ENCODE measurements around the gene TANC1.

TANC1 gene

GRCh38 chr2:159175927-159176326 is 207.5 kb downstream of the TANC1 start:
- no peak for DNase-seq (ENCODE audit: low read depth, low spot score)
- H3K27ac ChIP-seq: no peak overlapping the region

DNA sequence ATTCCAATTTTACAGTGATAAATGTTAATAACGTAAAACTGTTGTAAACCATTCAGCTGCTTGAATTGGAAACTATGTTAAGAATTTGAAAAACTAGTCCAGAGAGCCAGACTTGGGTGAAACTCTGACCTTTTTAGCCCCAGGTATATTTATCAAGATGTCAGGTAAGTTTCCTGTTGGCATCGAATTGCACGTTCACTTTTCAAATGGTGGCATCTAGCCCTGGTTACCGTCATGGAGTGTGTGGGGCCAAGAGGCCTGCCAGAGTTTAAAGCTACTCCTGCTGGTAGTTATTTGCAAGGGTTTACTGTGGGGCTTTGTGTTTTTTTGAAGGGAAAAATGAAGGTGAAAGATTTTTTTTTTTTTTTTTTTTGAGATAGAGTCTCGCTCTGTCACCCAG is 208.1 kb downstream of the TANC1 start:
- DNase-seq (ENCODE audit: low read depth, low spot score): no peak
- no peak overlapping the region for H3K27ac ChIP-seq

- no peak for DNase-seq (ENCODE audit: low read depth, low spot score)
- H3K27ac ChIP-seq: no peak overlapping the region
These were observed 208.9 kb downstream of the TANC1 start for GRCh38 chr2:159177357-159177756.

DNA sequence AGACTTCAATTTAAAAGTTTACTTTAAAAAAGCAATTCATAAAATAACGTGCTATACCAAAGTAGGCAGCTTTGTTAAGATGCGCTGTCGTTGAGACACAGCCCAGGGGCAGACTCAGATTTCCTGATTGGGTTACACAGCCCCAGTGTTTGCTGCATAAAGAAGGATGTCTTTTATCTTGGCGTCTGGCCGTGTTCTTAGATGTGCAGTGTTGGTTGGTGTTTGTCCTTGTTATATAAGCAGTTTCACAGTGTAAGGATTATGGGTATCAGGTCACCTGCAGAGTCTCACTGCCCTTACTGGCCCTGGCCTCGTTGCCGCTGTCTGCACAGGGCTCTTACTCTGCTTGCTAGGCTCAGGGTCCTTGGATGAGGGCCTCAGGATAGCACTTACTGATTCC is 209.5 kb downstream of the TANC1 start:
- DNase-seq (ENCODE audit: low read depth, low spot score): no peak
- H3K27ac ChIP-seq: no peak overlapping the region

DNA sequence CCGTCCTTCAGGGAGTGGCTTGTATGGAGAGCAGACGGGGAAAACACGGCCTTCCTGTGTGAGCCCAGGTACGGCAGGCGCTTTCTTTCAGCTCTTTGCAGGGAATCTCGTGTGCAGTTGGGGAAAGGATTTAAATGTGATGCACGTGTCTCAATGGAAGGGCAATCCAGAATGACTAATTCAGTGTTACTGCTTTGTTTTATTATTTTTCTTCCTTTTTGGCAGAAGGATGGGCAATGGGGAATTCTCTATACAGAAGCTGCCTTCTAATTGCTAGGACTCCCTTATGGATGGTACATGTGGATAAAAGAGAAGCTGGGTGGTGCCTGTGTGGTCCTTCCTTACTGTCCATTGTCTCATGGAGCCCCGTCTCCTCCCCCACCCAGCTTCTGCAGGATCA is 210.7 kb downstream of the TANC1 start:
- no peak for DNase-seq (ENCODE audit: low read depth, low spot score)
- H3K27ac ChIP-seq: no peak overlapping the region

DNA sequence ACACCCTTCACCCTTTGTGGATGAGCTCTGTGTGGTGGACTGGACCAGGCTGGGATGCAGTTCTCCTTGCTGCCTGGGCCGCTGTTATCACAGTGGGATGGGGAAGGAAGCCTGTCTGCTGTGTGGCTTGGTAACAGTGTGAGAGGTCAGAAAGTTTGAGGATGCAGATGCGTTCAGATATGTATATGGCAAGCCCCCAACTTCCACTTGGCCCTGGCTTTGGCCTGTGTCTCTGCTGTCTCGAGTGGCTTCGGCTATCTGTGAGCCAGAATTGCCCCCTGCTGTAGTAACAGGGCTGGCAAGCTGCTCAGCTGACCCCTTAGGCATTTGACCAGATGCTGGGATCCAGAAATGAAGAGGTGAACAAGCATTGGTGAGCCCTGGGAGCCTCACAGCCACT is 211.3 kb downstream of the TANC1 start:
- DNase-seq (ENCODE audit: low read depth, low spot score): no peak

GRCh38 chr2:159183346-159183745 is 214.9 kb downstream of the TANC1 start:
- DNase-seq (ENCODE audit: low read depth, low spot score): no peak
- no peak overlapping the region for H3K27ac ChIP-seq

More for the DNA sequence above, 211.3 kb downstream of the TANC1 start:
- H3K27ac ChIP-seq: no peak overlapping the region

DNA sequence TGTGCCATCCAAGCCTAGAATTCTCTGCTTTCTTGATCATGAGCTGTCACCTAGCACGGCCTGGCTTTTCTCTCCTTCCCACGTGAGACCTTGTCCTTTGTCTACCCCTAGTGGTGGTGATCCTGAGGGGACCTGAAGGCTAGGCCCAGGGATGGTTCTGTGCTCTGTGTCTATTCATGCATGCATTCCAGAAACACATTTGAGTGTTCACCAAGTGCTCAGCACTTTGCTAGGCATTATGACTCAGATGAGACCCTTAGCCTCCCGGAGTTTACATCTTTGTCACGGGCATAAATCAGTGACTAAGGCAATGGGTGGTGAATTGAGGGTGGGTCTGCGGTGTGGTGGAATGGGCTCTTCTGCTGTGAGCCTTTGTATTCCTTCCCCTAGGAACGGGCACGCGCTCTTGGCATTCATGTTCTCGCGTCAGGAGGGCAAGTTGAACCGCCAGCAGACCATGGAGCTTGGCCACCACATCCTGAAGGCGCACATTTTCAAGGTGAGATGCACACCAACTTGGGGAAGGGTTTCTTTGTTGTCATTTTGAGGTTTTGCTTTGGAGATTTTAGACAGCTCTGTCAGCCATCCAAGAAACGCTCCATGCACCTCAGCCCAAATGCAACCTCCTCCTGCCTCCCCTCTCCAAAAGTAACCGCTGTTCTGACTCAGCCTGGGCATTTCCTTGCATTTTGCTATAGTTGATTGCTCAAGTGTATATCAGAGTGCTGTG is 217.1 kb downstream of the TANC1 start:
- DNase-seq (ENCODE audit: low read depth, low spot score): no peak
- no peak overlapping the region for H3K27ac ChIP-seq

GRCh38 chr2:159186462-159186861 is 218.0 kb downstream of the TANC1 start:
- H3K27ac ChIP-seq: no peak overlapping the region
- DNase-seq (ENCODE audit: low read depth, low spot score): no peak

DNA sequence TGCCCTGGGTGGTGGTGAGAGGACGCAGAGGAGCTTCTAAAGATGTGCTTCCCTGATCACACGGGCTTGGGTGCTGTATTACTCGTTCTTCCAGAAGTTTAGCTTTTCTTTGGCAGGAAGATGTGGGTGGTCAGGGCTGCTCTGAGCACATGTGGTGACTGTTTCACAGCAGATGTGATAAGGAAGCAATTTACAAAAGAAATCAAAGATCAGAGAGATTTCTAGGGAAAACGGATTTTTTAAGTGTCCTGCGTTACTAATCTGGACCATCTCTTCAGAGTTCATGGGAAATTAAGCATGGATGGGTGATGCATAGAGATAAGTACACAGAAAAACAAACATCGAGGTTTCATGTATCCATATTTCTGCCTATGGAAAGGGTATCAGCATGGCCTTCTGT is 218.7 kb downstream of the TANC1 start:
- no peak overlapping the region for H3K27ac ChIP-seq
- no peak for DNase-seq (ENCODE audit: low read depth, low spot score)

- DNase-seq (ENCODE audit: low read depth, low spot score): no peak
- no peak overlapping the region for H3K27ac ChIP-seq
These were observed 220.0 kb downstream of the TANC1 start for GRCh38 chr2:159188449-159188848.

- no peak for DNase-seq (ENCODE audit: low read depth, low spot score)
- H3K27ac ChIP-seq: no peak overlapping the region
These were observed 224.0 kb downstream of the TANC1 start for GRCh38 chr2:159192371-159192918.

DNA sequence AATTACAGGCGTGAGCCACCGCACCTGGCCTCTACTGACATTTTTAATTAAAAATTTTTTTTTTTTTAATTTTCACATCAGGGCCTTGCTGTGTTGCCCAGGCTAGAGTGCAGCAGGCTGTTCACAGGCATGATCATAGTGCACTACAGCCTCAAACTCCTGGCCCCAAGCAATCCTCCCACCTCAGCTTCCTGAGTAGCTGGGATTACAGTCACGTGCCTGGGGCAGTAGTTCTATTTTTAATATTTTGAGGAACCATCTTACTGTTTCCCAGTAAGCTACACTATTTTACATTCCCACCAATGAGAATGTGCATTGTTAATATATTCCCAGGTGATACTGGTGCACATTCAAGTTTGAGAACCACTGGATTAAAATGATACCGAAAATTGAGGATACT is 225.4 kb downstream of the TANC1 start:
- no peak for DNase-seq (ENCODE audit: low read depth, low spot score)
- no peak overlapping the region for H3K27ac ChIP-seq

GRCh38 chr2:159194241-159194640 is 225.8 kb downstream of the TANC1 start:
- DNase-seq (ENCODE audit: low read depth, low spot score): no peak
- no peak overlapping the region for H3K27ac ChIP-seq

DNA sequence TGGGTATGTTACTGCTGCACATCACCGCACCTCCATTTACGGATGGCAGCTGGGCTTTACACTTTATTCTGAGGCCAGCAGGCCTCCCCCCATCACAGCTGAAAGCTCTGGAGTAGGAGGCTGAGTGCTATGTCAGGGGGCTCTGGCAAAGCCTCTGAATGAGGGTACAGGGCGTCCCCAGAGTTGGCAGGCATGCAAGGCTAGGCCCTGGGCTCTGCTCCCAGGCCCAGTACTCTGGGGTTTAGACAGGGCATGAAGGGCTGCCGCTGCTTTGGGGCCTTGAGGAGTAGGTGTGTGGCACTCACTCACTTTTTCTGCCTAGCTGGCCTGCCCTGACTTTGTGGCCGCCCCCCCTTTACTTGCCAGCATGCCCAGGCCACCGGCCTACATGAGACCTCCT is 227.3 kb downstream of the TANC1 start:
- DNase-seq (ENCODE audit: low read depth, low spot score): no peak
- no peak overlapping the region for H3K27ac ChIP-seq

GRCh38 chr2:159196393-159196925 is 228.0 kb downstream of the TANC1 start:
- no peak for DNase-seq (ENCODE audit: low read depth, low spot score)
- no peak overlapping the region for H3K27ac ChIP-seq

DNA sequence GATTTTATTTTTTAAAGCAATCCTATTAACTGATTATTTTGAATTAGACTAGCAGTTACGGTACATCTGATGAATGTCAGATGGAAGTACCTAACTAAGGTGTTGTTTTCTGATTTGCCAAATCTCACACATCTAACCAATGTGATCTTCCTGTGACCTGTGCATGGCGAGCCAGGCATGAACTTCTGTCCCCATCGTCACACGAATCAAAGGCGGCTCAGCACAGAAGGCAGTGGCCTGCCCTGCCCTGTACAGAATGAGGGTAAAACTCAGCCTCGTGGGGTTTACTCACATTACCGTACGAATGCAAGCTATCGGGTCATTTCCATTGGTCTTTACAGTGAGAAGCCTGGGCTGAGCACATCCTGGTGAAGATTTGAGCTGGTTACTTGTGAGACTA is 230.8 kb downstream of the TANC1 start:
- no peak for DNase-seq (ENCODE audit: low read depth, low spot score)

GRCh38 chr2:159199761-159200465 is 231.5 kb downstream of the TANC1 start:
- H3K27ac ChIP-seq: no peak overlapping the region
- DNase-seq (ENCODE audit: low read depth, low spot score): no peak

More for the DNA sequence above, 230.8 kb downstream of the TANC1 start:
- no peak overlapping the region for H3K27ac ChIP-seq

- no peak overlapping the region for H3K27ac ChIP-seq
These were observed 232.1 kb downstream of the TANC1 start for GRCh38 chr2:159200498-159200897.

GRCh38 chr2:159201360-159202063 is 233.1 kb downstream of the TANC1 start:
- no peak for DNase-seq (ENCODE audit: low read depth, low spot score)
- no peak overlapping the region for H3K27ac ChIP-seq

More at GRCh38 chr2:159200498-159200897, 232.1 kb downstream of the TANC1 start:
- DNase-seq (ENCODE audit: low read depth, low spot score): no peak
